ENCODE results near the gene SMIM20.

DNA sequence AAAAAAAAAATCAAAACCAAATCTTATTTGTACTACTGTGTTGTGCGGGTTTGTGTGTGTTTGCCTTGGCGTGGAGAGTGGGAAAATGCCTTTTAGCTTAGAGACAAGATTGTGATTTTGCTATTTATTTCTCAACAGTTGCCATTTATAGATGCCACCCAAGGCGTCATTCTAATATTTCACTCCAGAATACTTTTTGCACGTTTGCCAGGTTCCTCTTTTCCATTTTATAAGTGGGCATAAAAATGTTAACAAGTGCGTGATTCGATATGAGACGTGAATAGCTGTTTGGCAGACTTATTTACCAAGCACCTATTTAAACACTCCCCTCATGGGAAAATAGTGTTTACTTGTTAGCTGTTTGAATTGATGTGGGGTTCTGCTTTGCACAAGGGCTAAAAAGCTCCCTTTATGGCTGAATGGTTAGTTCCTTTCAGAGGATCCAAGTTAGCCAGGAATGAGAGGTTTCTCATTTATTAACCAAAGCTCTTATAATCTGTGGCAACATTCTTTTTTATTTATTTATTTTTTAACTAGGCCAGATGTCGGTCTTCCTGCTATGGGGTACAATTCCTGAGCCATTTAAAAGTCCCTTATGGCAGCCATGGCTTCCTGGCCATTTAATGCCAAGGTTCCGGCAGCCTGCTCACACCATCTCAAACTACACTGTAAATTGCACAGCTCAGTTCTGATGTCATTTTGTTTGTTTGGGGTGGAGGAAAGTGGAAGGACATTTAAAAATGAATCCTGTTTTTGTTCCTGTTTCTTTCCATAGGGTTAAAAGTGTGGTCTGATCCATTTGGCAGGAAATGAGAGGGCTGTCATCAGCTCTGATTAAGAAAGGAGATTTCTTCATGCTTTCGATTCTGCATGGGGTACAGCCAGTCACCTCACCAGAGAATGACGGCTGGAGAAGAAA lies 14.6 kb downstream of the SMIM20 start:
- no peak for TF ChIP-seq POLR2AphosphoS5 (IDR thresholded peaks at IDR 0.05; ENCODE audit: low read depth, low read length)
- no peak for TF ChIP-seq POLR2A (IDR thresholded peaks at IDR 0.05; ENCODE audit: low read depth, low read length)
- no peak for TF ChIP-seq TAF1 (IDR thresholded peaks at IDR 0.05; ENCODE audit: borderline replicate concordance, low read depth, low read length)

All from GM12892 (cell line).